Activated naive CD4-positive, alpha-beta T cell treated with anti-CD3 and anti-CD28 coated beads, Interleukin-2, amount 10 ng/mL, durations not matched to agents 7 days and 5 days (primary cell): ENCODE data around the gene OR9Q1.
"Not testable (repeated sequence)": the region's sequence is repeated elsewhere in the genome, so short reads cannot be mapped to it uniquely, and the experiment has no call there.

ENCODE experiments used
- CTCF ChIA-PET: fragments of 350-600 bp; sonication (Branson Sonifier 250); formaldehyde crosslinking; loops from one replicate; lab custom pipeline; 2021; ENCODE audit warnings: antibody characterized with exemption; lab: Charles Lee
- DNase-seq: peaks from one replicate; pipeline ENCODE4 v3.0.0-alpha.2; 2020
- H3K27ac Mint-ChIP-seq: one replicate; pipeline ENCODE4 v1.8.0; 2021; ENCODE audit warnings: mild to moderate bottlenecking, moderate library complexity, mixed read lengths
- H3K27me3 Mint-ChIP-seq: one replicate; pipeline ENCODE4 v1.8.0; 2021; ENCODE audit warnings: mild to moderate bottlenecking, mixed read lengths
- H3K36me3 Mint-ChIP-seq: one replicate; pipeline ENCODE4 v1.8.0; 2021; ENCODE audit warnings: mixed read lengths
- H3K4me1 Mint-ChIP-seq: one replicate; pipeline ENCODE4 v1.8.0; 2021; ENCODE audit warnings: mixed read lengths
- H3K4me3 Mint-ChIP-seq: one replicate; pipeline ENCODE4 v1.8.0; 2021; ENCODE audit warnings: mild to moderate bottlenecking, moderate library complexity, mixed read lengths
- H3K9me3 Mint-ChIP-seq: one replicate; pipeline ENCODE4 v1.8.0; 2021; ENCODE audit warnings: mixed read lengths

Gene OR9Q1

GRCh38 chr11:58195939-58196338, 172.3 kb downstream of the OR9Q1 start:
- DNase-seq = no peak
- no peaks in the 10 kb centered on the region for H3K27me3 Mint-ChIP-seq
- peaks cover 3% of the 10 kb centered on the region for H3K9me3 Mint-ChIP-seq
- H3K36me3 Mint-ChIP-seq = no peaks in the 10 kb centered on the region
- CTCF ChIA-PET = no interaction called here
- no peak overlapping the region for H3K27ac Mint-ChIP-seq
- no peaks in the 10 kb centered on the region for H3K4me1 Mint-ChIP-seq
- H3K4me3 Mint-ChIP-seq = no peak overlapping the region

GRCh38 chr11:58199271-58199670, 175.6 kb downstream of the OR9Q1 start:
- Mint-ChIP-seq H3K9me3 (peaks cover 3% of the 10 kb centered on the region), H3K36me3 (no peaks in the 10 kb centered on the region), H3K27ac (no peak overlapping the region), H3K27me3 (no peaks in the 10 kb centered on the region), H3K4me3 (no peak overlapping the region), H3K4me1 (no peaks in the 10 kb centered on the region)
- no peak for DNase-seq
- CTCF ChIA-PET = no interaction called here

GRCh38 chr11:58204042-58204441, 180.4 kb downstream of the OR9Q1 start, which contains the start of gene OR1S2:
TSS of gene OR1S2 (minus strand) at chr11:58204142. CDS start at chr11:58204142, 0 bp downstream.
- H3K4me3 Mint-ChIP-seq = no peak within 1 kb of the TSS
- H3K36me3 Mint-ChIP-seq = no peaks in the 10 kb centered on the region
- H3K27ac Mint-ChIP-seq = no peak within 1 kb of the TSS
- H3K9me3 Mint-ChIP-seq = peaks cover under 1% of the 10 kb centered on the region
- CTCF ChIA-PET = no interaction called here
- peaks cover 4% of the 10 kb centered on the region for H3K27me3 Mint-ChIP-seq
- no peaks in the 10 kb centered on the region for H3K4me1 Mint-ChIP-seq
- DNase-seq = no peak

- H3K9me3 Mint-ChIP-seq, H3K4me1 Mint-ChIP-seq, H3K27me3 Mint-ChIP-seq, H3K4me3 Mint-ChIP-seq, H3K27ac Mint-ChIP-seq, CTCF ChIA-PET, H3K36me3 Mint-ChIP-seq, DNase-seq: not testable (repeated sequence)
Observed at GRCh38 chr11:58212420-58212819, 188.7 kb downstream of the OR9Q1 start, which contains the start of gene OR1S1. TSS of gene OR1S1 (plus strand) at chr11:58212720.

GRCh38 chr11:58216476-58216875, 192.8 kb downstream of the OR9Q1 start:
- Mint-ChIP-seq H3K4me1 (no peaks in the 10 kb centered on the region), H3K27me3 (no peaks in the 10 kb centered on the region), H3K27ac (no peak overlapping the region), H3K9me3 (no peaks in the 10 kb centered on the region), H3K36me3 (no peaks in the 10 kb centered on the region), H3K4me3 (no peak overlapping the region)
- no peak for DNase-seq
- CTCF ChIA-PET = no interaction called here

GRCh38 chr11:58222721-58223120, 199.0 kb downstream of the OR9Q1 start:
- H3K9me3 Mint-ChIP-seq = no peaks in the 10 kb centered on the region
- no peaks in the 10 kb centered on the region for H3K4me1 Mint-ChIP-seq
- no peaks in the 10 kb centered on the region for H3K27me3 Mint-ChIP-seq
- H3K27ac Mint-ChIP-seq = no peak overlapping the region
- H3K4me3 Mint-ChIP-seq = no peak overlapping the region
- no peak for DNase-seq
- CTCF ChIA-PET = no interaction called here
- H3K36me3 Mint-ChIP-seq = no peaks in the 10 kb centered on the region

- no peaks in the 10 kb centered on the region for H3K4me1 Mint-ChIP-seq
- H3K4me3 Mint-ChIP-seq = no peak overlapping the region
- H3K27ac Mint-ChIP-seq = no peak overlapping the region
- no peaks in the 10 kb centered on the region for H3K27me3 Mint-ChIP-seq
- CTCF ChIA-PET = no interaction called here
- H3K9me3 Mint-ChIP-seq = no peaks in the 10 kb centered on the region
- no peak for DNase-seq
- no peaks in the 10 kb centered on the region for H3K36me3 Mint-ChIP-seq
Observed at GRCh38 chr11:58227956-58228615, 204.4 kb downstream of the OR9Q1 start.
